Stimulated activated CD8-positive, alpha-beta memory T cell treated with anti-CD3 and anti-CD28 coated beads, Interleukin-4, amount 100 ng/mL, for 24 hours (primary cell): Measurements from ENCODE around the gene FRMD4A.
"Not testable (repeated sequence)": the region's sequence is repeated elsewhere in the genome, so short reads cannot be mapped to it uniquely, and the experiment has no call there.

Experiments used
- DNase-seq: peaks from one replicate; pipeline ENCODE4 v3.0.0-alpha.2; 2020; ENCODE audit warnings: low read depth

FRMD4A gene

GRCh38 chr10:14146025-14146424, 184.7 kb downstream of the FRMD4A start:
- DNase-seq, result no peak

- DNase-seq, result no peak
Observed at GRCh38 chr10:14144451-14144850, 186.3 kb downstream of the FRMD4A start.

- DNase-seq, result no peak
Observed at GRCh38 chr10:14142606-14143250, 188.0 kb downstream of the FRMD4A start.

- DNase-seq, result no peak
Observed at GRCh38 chr10:14141283-14141682, 189.4 kb downstream of the FRMD4A start.

- no peak for DNase-seq
Observed at GRCh38 chr10:14137391-14137790, 193.3 kb downstream of the FRMD4A start.

- not testable (repeated sequence) for DNase-seq
Observed at GRCh38 chr10:14135196-14135595, 195.5 kb downstream of the FRMD4A start.

GRCh38 chr10:14134275-14134674, 196.4 kb downstream of the FRMD4A start:
- no peak for DNase-seq

- no peak for DNase-seq
Observed at GRCh38 chr10:14131261-14131960, 199.3 kb downstream of the FRMD4A start.

- DNase-seq, result no peak
Observed at GRCh38 chr10:14129770-14130169, 201.0 kb downstream of the FRMD4A start.

- no peak for DNase-seq
Observed at GRCh38 chr10:14128519-14128918, 202.2 kb downstream of the FRMD4A start.

GRCh38 chr10:14126697-14127440, 203.9 kb downstream of the FRMD4A start:
- DNase-seq, result no peak

GRCh38 chr10:14125564-14125963, 205.2 kb downstream of the FRMD4A start:
- no peak for DNase-seq

GRCh38 chr10:14124941-14125340, 205.8 kb downstream of the FRMD4A start:
- no peak for DNase-seq

GRCh38 chr10:14123139-14123538, 207.6 kb downstream of the FRMD4A start:
- DNase-seq, result no peak

GRCh38 chr10:14120812-14121211, 209.9 kb downstream of the FRMD4A start:
- DNase-seq, result no peak

GRCh38 chr10:14118953-14119352, 211.8 kb downstream of the FRMD4A start:
- no peak for DNase-seq

GRCh38 chr10:14116837-14117236, 213.9 kb downstream of the FRMD4A start:
- DNase-seq, result no peak

GRCh38 chr10:14116021-14116420, 214.7 kb downstream of the FRMD4A start:
- DNase-seq, result no peak

- DNase-seq, result no peak
Observed at GRCh38 chr10:14114791-14115190, 215.9 kb downstream of the FRMD4A start.

GRCh38 chr10:14112056-14112455, 218.7 kb downstream of the FRMD4A start:
- DNase-seq, result no peak

GRCh38 chr10:14111208-14111607, 219.5 kb downstream of the FRMD4A start:
- DNase-seq, result no peak

GRCh38 chr10:14106828-14107227, 223.9 kb downstream of the FRMD4A start:
- DNase-seq, result no peak

GRCh38 chr10:14102056-14102455, 228.7 kb downstream of the FRMD4A start:
- no peak for DNase-seq
